GM10266 (cell line): ENCODE results near the gene LRRC59.

ENCODE experiments used
- DNase-seq: peaks from one replicate; pipeline ENCODE4 v3.0.0; 2012; ENCODE audit errors: extremely low spot score
- TF ChIP-seq, protein P1 (sequence below): IDR thresholded peaks from 2 replicates; pipeline ENCODE4 v1.5.1; 2012; ENCODE audit warnings: mild to moderate bottlenecking, low read depth; ENCODE audit not compliant: control insufficient read depth, insufficient read depth; ENCODE audit errors: missing control alignments

LRRC59 gene

DNA sequence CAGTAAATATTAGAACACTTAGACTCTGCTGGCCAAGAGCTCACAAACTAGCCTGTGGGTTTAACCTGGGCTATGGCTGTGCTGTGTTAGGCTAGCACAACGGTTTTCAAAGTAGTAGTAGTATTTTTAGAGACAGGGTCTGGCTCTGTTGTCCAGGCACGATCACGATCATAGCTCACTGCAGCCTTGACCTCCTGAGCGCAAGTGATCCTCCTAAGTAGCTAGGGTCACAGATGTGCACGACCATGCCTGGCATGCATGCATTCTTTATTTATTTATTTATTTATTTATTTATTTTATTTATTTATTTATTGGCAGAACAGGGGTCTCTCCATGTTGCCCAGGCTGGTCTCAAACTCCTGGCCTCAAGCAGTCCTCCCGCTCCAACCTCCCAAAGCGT lies 34.7 kb downstream of the LRRC59 start:
- TF ChIP-seq, protein P1, sequence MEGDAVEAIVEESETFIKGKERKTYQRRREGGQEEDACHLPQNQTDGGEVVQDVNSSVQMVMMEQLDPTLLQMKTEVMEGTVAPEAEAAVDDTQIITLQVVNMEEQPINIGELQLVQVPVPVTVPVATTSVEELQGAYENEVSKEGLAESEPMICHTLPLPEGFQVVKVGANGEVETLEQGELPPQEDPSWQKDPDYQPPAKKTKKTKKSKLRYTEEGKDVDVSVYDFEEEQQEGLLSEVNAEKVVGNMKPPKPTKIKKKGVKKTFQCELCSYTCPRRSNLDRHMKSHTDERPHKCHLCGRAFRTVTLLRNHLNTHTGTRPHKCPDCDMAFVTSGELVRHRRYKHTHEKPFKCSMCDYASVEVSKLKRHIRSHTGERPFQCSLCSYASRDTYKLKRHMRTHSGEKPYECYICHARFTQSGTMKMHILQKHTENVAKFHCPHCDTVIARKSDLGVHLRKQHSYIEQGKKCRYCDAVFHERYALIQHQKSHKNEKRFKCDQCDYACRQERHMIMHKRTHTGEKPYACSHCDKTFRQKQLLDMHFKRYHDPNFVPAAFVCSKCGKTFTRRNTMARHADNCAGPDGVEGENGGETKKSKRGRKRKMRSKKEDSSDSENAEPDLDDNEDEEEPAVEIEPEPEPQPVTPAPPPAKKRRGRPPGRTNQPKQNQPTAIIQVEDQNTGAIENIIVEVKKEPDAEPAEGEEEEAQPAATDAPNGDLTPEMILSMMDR = no peak
- DNase-seq = no peak

DNA sequence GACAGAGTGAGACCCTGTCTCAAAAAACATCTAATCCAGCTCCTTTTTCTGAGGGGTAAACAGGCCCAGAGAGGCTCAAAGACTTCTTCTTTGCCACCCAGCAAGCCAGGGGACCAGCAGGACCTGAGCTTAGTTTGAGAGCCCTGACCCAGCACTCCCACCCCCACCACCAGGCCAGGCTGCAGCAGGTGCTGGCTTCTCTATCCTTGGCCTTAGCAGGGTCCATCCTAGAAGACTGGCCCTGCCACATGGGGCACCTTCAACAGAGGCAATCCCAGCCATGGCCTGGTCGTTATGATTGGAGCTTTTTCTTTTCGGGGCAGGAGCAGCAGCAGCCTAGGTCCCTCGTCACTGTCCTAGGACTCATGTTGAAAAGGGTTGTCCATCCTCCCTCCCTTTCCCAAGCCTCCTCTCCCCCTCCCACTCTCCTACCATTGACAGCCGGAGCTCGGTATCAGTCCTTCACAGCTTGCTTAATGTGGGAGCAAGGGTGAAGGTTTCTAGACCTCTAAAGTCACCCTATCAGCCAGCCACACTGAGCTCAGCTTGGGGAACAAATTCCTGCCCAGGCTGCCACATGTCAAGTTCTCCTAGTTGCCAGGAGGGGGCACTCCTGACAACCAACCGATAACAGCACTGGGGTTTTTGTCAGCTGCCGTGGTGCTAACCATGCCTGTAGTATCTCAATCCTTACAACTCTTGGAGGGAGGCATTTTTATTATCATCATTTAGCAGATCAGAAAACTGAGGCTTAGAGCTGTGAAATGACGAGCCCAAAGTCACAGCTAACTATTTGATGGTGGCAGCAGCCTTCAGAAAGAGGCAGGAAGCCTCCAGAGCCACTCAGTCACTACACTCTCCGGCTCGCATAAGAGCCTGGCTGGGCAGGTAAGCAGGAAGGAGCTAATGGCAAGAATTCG lies 35.5 kb downstream of the LRRC59 start:
- TF ChIP-seq, protein P1 = peak; percentile 75
- peak; percentile 81 for DNase-seq

DNA sequence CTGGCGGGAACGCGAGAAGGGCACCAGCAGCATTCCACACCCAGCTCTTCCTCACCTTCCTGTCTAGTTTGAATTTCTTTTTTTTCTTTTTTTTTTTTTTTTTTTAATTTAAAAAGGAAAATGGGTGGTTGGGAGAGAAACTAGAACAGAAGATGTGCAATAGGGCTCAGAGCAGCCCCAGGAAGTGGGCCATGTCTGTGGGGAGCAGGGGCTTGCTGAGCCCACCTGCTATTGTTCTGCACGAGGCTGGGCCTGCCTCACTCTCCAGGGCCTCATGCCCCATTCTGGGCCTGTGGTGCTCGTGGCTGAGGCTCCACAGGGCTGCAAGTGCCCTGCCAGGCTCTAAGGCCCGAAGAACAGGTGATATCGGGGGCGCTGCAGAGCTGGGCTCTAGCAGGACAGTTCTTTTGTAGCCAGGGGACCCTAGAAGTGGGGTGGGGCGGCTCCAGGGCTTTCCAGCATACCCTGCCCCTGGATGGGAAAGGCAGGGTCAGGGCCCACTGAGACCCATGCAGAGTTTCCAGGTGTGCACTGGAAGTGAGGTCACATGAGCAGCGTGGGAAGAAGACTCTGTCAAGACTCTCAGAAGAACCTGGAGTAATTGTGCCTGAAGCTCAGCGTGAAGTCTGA lies 36.7 kb downstream of the LRRC59 start:
- TF ChIP-seq, protein P1 = no peak
- no peak for DNase-seq

DNA sequence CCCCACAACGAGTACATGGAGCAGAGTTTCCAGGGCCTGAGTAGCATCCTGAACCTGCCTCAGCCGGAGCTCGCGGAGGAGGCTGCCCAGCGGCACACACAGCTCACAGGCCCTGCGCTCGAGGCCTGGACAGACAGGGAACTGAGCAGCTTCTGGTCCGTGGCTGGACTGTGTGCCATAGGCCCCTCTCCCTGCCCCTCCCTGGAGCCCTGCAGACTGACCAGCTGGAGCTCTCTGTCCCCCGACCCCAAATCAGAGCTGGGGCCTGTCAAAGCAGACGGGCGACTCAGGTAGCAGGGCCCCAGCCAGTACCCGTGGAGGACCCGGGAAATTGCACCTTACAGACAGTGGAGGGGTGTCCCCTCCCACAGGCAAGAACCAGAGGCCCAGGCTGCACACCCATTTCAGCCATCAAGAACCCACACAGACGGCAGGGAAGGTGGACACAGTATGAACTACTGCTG lies 37.3 kb downstream of the LRRC59 start:
- TF ChIP-seq, protein P1 = no peak
- DNase-seq = no peak

DNA sequence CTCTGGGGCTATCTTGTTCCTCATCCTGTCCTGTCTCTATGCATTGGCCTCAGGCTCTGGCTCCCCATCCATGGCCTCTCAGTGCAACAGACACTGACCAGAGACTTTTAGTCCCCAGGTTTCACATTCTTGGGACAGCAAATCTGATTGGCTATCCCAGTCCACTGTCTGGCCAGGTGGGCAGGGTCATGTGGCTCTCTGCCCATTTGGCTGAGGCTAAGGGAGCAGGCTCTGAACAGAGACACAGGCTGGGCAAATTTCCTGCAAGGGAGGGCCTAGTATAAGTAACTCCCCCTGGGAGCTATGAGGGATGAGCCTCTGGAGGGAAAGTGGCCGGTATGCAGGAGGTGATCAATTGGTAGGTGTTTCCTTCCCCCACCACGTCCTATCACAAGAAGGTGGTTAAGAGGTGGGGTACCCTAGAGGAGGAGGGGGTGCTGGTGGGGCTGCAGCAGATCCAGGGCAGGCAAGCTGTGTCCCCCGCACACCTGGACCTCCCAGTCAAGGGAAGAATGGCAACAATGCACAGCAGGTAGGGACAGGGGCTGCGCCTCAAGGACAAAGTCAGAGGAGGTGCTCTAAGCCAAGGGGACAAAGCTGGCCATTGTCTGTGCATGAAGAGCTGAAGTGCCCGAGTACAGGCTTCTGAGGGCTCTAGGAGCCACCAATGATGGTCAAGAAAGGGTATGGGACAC lies 38.2 kb downstream of the LRRC59 start:
- DNase-seq = no peak
- TF ChIP-seq, protein P1 = no peak

DNA sequence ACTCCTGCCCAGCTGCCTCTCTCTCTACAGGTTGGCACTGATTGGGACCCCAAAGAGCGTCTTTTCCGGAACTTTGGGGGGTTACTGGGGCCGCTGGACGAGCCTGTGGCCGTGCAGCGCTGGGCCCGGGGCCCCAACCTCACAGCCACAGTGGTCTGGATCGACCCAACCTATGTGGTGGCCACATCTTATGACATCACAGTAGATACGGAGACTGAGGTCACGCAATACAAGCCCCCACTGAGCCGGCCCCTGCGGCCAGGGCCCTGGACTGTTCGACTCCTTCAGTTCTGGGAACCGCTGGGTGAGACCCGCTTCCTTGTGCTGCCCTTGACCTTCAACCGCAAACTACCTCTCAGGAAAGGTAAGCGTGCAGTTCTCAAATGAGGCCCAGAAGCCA lies 39.1 kb downstream of the LRRC59 start:
- no peak for DNase-seq
- TF ChIP-seq, protein P1 = no peak
